OCI-LY1 (cell line): Measurements from ENCODE around the gene EXOSC10.
"Not testable (repeated sequence)": the region's sequence is repeated elsewhere in the genome, so short reads cannot be mapped to it uniquely, and the experiment has no call there.

ENCODE experiments used
- CTCF ChIP-seq: fragments of 200-600 bp; sonication (generic), shearing (Covaris generic); IDR thresholded peaks from 2 replicates; pipeline ENCODE4 v1.5.1; 2017; ENCODE audit warnings: mild to moderate bottlenecking, antibody characterized with exemption, low read length, moderate library complexity, mixed read lengths
- EZH2 ChIP-seq: fragments of 200-600 bp; sonication (generic), shearing (Covaris generic); IDR thresholded peaks from 2 replicates; pipeline ENCODE4 v1.8.0; 2017; ENCODE audit warnings: borderline replicate concordance, mixed run types, mild to moderate bottlenecking, antibody characterized with exemption, low read length, moderate library complexity, mixed read lengths

- TF ChIP-seq CTCF, EZH2: not testable (repeated sequence)
Observed at GRCh38 chr1:11037019-11037739, 62.5 kb downstream of the EXOSC10 start.
